Fibroblast of pulmonary artery (primary cell): ENCODE measurements around the gene ADAT3.
"Not testable (repeated sequence)": the region's sequence is repeated elsewhere in the genome, so short reads cannot be mapped to it uniquely, and the experiment has no call there.

ENCODE experiments used
- DNase-seq: peaks from one replicate; pipeline ENCODE4 v3.0.0-alpha.2; 2010; ENCODE audit warnings: low read depth
- H3K4me3 ChIP-seq: replicated peaks from 2 replicates; pipeline ENCODE4 v1.5.1; 2011; ENCODE audit warnings: low read depth, mild to moderate bottlenecking, control low read depth, low read length, moderate library complexity
- TF ChIP-seq, protein P1 (sequence below): IDR thresholded peaks from 2 replicates; pipeline ENCODE4 v1.5.1; 2011; ENCODE audit warnings: mild to moderate bottlenecking, control low read depth, low read length, inconsistent platforms; ENCODE audit errors: missing control alignments

Gene ADAT3

DNA sequence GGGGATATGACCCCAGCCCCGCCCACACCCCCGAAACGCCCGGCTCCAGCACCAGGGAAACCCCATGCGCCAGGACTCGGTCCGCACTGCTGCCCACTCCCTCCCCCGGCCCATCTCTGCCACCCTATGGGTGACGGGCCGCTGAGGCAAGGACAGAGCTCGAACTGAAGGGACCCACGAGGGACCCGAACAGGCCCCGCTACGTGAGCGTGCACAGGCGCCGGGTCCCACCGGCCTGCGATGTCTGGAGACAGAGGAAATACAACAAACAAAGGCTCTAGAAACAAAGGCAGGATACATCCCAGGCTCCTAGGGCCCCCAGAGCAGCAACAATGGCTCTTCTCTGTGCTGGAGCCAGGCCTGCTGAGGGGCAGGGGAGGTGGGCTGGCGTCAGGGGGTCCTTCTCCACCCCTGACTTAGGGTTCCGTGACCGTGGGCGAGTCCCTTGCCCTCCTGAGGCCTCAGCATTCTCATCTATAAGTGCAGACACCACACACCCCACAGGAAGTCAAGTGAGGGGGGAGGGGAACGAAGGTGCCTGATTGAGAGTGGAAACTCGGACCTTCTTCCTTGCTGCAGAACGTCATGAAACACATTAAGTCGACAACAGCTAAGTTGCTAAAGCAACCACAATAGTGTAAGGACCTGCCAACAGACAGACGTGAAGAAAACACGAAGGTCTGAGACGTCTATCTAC, 23.0 kb upstream of the ADAT3 start:
- no peak overlapping the region for H3K4me3 ChIP-seq
- TF ChIP-seq, protein P1, sequence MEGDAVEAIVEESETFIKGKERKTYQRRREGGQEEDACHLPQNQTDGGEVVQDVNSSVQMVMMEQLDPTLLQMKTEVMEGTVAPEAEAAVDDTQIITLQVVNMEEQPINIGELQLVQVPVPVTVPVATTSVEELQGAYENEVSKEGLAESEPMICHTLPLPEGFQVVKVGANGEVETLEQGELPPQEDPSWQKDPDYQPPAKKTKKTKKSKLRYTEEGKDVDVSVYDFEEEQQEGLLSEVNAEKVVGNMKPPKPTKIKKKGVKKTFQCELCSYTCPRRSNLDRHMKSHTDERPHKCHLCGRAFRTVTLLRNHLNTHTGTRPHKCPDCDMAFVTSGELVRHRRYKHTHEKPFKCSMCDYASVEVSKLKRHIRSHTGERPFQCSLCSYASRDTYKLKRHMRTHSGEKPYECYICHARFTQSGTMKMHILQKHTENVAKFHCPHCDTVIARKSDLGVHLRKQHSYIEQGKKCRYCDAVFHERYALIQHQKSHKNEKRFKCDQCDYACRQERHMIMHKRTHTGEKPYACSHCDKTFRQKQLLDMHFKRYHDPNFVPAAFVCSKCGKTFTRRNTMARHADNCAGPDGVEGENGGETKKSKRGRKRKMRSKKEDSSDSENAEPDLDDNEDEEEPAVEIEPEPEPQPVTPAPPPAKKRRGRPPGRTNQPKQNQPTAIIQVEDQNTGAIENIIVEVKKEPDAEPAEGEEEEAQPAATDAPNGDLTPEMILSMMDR = no peak
- DNase-seq = no peak

DNA sequence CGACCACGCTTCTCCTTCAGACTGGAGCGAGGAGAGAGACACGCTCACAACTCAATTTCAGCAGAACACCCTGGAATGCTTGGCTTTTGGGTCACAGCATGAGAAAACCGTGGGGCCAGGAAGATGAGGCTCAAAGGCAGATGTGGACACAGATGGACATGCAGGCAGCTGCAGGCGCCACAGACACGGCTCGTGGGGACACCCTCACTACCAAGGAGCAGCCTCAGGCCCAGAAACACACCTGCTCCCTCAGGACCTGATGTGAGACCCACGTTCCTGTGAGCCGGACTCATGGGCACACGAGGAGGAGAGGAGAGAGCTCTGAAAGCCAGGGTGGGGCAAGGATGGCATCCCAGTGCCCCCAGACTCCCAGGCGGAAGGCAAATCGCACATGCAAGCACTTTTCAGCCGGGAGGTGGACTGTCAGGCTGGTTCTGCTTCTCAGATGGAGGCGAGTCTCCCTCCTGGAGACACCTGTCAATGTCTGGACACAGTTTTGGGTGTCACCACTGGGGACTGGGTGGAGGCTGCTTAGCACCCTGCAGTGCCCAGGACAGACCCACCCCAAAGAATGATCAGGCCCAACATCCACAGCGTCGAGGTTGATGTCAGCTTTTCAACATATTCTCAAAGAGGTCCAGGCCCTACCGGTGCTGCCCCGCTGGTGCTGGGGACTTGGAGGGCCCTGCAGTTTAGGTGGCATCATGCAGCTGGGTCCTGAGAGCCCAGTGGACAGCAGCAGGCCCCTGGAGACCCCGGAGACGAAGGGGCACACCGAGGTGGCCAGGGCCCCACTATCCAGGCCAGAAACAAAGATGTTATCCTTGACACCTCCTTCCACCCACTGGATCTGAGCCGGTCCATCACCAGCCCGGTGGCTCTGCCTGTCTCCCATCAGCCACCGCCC, 22.2 kb upstream of the ADAT3 start:
- H3K4me3 ChIP-seq = peak overlapping the region; percentile 90
- TF ChIP-seq, protein P1 = no peak
- DNase-seq = no peak

DNA sequence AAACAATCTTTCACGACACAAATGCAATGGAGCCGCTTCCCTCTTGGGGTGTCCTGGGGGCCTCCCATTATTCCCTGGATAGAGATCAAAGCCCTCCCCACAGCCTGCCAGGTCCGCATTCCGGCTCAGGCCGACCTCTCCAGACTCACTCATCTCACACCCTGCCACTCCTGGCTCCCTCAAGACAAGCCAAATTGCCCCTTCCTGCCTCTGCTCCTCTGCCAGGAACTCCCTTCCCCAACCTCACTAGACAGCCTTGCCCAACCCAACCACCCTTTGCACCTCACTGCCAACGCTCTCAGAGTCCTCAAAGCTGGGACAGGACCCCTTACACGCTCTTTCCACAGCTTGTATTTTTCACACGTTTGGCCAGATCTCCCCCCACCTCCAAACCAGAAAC, 21.4 kb upstream of the ADAT3 start:
- peak overlapping the region; percentile 90 for H3K4me3 ChIP-seq
- DNase-seq = no peak
- TF ChIP-seq, protein P1 = no peak

DNA sequence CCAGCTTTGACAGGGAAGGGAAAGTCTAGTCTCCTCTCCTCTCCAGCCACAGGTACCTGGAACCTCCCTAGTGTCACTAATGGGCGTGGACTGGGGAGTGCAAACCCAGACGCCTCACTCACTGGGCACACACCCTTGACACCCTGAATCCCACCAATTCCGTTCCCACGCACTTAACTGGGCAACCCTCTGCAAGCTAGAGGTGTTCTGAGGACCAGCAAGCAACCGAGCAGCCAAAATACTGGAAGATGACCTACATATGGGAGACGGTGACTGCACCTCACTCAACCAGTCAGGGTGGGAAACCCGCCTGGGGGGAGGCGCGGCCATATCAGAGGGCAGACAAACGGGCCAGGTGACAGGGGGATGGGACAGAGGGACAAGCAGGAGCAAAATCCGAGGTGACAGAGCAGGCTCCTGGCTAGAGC, 20.9 kb upstream of the ADAT3 start:
- TF ChIP-seq, protein P1 = no peak
- peak overlapping the region; percentile 90 for H3K4me3 ChIP-seq
- no peak for DNase-seq

DNA sequence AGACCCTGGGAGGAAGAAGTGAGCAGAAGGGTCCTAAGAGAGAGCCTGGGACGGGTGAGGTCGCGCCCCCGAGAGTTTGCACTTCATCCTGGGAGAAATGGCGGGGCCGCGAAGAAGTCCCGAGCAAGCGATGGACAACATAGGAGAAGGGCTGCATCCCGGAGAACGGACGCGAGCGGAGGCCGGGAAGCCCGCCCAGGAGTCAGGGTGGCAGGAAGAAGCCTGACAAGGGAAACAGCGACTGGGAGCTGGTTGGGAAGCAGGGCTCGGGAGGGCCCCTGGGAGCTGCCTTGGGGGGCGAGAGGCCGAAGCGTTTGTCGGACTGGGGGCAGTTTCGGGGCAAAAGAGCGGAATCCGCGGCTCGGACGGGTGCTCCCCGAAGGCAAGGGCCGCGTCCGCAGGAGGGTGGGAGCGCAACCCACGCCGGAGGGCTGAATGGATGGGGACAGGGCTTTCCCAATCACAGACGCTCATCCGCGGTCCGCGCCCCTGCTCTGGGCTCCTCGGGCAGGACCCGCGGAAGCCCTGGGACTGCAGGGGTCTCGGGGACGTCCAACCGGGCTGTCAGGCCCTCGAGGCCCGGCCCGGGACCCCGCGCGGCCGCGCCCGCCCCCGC, 20.4 kb upstream of the ADAT3 start:
- peak; percentile 27 for DNase-seq
- TF ChIP-seq, protein P1 = no peak
- H3K4me3 ChIP-seq = peak overlapping the region; percentile 90

DNA sequence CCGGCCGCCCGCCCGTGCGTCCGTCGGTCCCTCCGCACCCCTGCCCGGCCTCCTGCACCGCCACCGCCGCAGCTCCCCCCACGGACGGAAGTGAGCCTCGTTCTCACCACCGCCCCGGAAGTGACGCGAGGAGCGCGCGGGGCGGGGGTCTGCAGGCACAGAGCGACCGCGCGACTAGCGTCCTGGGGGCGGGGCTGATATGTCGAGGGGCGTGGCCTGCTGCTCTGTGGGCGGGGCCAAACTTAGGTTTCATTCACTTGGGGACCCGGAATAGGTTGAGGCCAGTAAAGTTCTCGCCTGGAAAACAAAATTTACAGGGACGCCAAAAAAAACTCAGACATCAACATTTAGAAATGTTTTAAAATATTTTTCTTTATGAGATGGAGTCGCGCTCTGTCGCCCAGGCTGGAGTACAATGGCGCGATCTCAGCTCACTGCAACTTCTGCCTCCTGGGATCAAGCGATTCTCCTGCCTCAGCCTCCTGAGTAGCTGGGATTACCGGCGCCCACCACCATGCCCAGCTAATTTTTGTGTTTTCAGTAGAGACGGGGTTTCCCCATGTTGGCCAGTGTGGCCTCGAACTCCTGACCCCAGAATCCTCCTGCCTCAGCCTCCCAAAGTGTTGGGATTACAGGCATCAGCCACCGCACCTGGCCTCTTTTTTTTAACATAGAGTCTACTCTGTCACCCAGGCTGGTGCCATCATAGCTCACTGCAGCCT, 19.6 kb upstream of the ADAT3 start, which contains the start of gene ABHD17A:
TSS of gene ABHD17A (minus strand) at position 99 of the 722 bp plus-strand sequence. CDS start 3,930 bp downstream, outside the sequence.
- peak; percentile 93 for DNase-seq
- peak within 1 kb of the TSS; percentile 90 for H3K4me3 ChIP-seq

DNA sequence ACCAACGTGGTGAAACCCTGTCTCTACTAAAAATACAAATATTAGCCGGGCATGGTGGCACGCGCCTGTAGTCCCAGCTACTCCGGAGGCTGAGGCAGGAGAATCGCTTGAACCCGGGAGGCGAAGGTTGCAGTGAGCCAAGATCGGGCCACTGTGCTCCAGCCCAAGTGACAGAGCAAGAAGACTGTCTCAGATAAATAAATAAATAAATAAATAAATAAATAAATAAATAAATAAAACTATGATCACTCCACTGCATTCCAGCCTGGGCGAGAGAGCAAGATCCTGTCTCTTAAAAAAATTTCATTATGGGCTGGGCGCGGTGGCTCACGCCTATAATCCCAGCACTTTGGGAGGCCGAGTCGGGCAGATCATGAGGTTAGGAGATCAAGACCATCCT, 18.8 kb upstream of the ADAT3 start:
- H3K4me3 ChIP-seq, DNase-seq: not testable (repeated sequence)
